HL-60/S4 treated with phorbol 12-myristate 13-acetate at 8.2 ng/mL for 4 days and 3 days (cell line): ENCODE measurements around the gene FBXL15.

Source experiments
- in situ Hi-C: fragments of 300-500 bp; cut with MboI; formaldehyde crosslinking; loops from 2 replicates; pipeline ENCODE4 v1.15.0; 2022; ENCODE audit warnings: low sequenced_read_pairs

Gene FBXL15

GRCh38 chr10:102409604-102410428, 10.8 kb upstream of the FBXL15 start:
- in situ Hi-C loops: no loop called here

GRCh38 chr10:102410429-102411073, 10.1 kb upstream of the FBXL15 start:
- in situ Hi-C loops: no loop called here

- in situ Hi-C loops: no loop called here
Observed at GRCh38 chr10:102411341-102412255, 9.0 kb upstream of the FBXL15 start.

GRCh38 chr10:102412293-102412692, 8.3 kb upstream of the FBXL15 start:
- in situ Hi-C loops: no loop called here

GRCh38 chr10:102413053-102413705, 7.5 kb upstream of the FBXL15 start:
- in situ Hi-C loops: no loop called here

- in situ Hi-C loops: no loop called here
Observed at GRCh38 chr10:102413806-102414561, 6.7 kb upstream of the FBXL15 start.

GRCh38 chr10:102414749-102415148, 5.9 kb upstream of the FBXL15 start:
- in situ Hi-C loops: no loop called here

GRCh38 chr10:102416283-102416682, 4.4 kb upstream of the FBXL15 start:
- in situ Hi-C loops: no loop called here

- in situ Hi-C loops: no loop called here
Observed at GRCh38 chr10:102416695-102417094, 3.9 kb upstream of the FBXL15 start.

- in situ Hi-C loops: no loop called here
Observed at GRCh38 chr10:102418622-102419268, 1.9 kb upstream of the FBXL15 start, which contains the start of gene PSD. Gene PSD, minus strand, starts transcription at chr10:102418785. Its CDS starts 1,747 bp downstream, at chr10:102417038.

GRCh38 chr10:102419269-102420180, 1.1 kb upstream of the FBXL15 start:
- in situ Hi-C loops: no loop called here

GRCh38 chr10:102420181-102420713, 389 bp upstream of the FBXL15 start:
- in situ Hi-C loops: no loop called here

GRCh38 chr10:102421507-102421756, 796 bp downstream of the FBXL15 start:
- in situ Hi-C loops: no loop called here

GRCh38 chr10:102421757-102422512, 1.3 kb downstream of the FBXL15 start:
- in situ Hi-C loops: no loop called here

GRCh38 chr10:102422545-102423129, 2.0 kb downstream of the FBXL15 start:
- in situ Hi-C loops: no loop called here

GRCh38 chr10:102423372-102423968, 2.8 kb downstream of the FBXL15 start:
- in situ Hi-C loops: no loop called here

GRCh38 chr10:102424145-102424544, 3.5 kb downstream of the FBXL15 start:
- in situ Hi-C loops: no loop called here
